ENCODE data around the gene FOXL2NB. TPM values are rescaled to one million over a fixed set of nuclear protein-coding genes. Genes with fewer than 3 reads are reported as not detected.

Gene FOXL2NB
- total RNA-seq, 1 donor from 2014 or later = not detected

GRCh38 chr3:138928727-138929372 lies 18.2 kb upstream of the FOXL2NB start:
- no peak for DNase-seq (ENCODE audit: low spot score)

GRCh38 chr3:138933068-138933668 lies 13.8 kb upstream of the FOXL2NB start:
- no peak for DNase-seq (ENCODE audit: low spot score)

- DNase-seq (ENCODE audit: low spot score) = no peak
These were observed 12.9 kb upstream of the FOXL2NB start for GRCh38 chr3:138933981-138934691.

DNA sequence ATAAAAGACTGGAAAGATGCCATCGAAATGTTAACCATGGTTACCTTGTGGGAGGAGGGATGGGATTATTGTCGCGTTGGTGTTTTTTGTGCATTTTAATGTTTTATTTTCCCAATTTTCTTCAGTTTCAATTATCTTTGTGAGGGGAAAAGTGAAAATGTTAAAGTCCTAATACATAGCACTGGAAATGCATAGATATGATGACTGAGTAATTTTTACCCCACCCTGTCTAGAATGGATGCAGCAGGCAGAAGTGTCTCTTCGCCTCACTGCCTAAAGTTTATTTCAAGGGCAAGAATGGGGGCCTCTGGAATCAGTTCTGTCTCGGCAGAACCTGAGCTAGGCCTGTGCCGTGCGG lies 11.5 kb upstream of the FOXL2NB start:
- DNase-seq (ENCODE audit: low spot score) = no peak

- DNase-seq (ENCODE audit: low spot score) = peak; percentile 68
These were observed 10.9 kb upstream of the FOXL2NB start for GRCh38 chr3:138935863-138936740.

DNA sequence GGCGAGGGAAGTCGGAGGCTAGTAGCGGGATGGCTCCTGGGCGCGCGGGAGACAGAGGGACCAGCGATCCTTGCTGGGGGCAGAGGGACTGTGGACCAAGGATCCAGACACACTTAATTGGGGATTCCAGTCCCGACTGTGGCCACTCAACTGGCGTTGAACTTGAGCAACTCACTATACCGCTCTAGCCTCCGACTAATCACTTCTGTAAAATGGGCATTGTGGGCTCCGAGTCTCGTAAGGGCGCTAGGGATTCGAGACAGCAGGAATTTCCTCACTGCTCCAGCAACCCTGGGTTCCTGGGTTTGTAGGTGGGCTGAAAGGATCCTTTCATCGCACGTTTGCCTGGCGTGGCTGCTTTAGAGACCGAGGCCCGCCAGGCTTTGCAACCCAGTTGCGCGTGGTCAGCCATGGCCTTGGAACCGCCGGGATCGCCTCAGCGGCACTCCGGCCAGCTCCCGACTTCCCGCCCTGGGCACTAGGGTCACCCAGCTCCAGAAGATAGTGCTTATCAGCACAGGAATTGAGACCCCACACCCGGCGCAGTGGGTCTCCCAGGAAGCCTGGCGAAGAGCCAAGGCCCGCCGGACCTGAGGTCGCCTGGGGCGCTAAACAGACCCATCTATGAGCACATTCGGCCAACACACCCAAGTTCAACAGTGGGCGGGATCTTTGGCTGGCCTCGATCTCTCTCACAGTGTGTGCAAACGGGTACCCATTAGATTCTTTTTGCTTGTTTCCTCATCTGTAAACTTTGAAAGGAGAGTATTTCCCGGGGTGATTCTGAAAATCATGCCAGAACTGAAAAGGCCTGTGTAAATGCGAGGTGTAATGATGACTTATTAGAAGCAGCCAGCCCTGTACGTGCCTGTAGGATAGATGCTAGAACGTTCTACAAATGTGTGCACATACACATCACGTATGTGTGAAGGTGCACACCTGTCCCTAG lies 10.0 kb upstream of the FOXL2NB start:
- DNase-seq (ENCODE audit: low spot score) = no peak

DNA sequence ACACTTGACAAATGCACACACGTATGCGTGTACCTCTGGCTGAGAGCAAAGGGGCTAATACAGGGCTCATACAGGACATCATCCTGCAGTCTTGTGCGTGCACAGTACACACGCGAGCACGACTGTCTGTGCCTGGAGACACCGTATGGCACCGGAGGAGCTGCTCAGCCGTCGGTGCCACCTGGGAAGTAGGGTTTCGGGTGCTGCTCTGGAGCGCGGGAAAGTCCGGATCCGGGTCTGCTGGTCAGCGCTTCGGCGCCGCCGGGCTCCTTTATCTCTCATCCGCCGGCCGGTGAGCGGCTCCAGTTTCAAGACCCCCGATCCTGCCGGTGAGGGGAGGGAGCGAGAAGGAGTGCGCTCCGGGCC lies 9.3 kb upstream of the FOXL2NB start:
- DNase-seq (ENCODE audit: low spot score) = no peak

- no peak for DNase-seq (ENCODE audit: low spot score)
These were observed 8.8 kb upstream of the FOXL2NB start for GRCh38 chr3:138938056-138938876.

DNA sequence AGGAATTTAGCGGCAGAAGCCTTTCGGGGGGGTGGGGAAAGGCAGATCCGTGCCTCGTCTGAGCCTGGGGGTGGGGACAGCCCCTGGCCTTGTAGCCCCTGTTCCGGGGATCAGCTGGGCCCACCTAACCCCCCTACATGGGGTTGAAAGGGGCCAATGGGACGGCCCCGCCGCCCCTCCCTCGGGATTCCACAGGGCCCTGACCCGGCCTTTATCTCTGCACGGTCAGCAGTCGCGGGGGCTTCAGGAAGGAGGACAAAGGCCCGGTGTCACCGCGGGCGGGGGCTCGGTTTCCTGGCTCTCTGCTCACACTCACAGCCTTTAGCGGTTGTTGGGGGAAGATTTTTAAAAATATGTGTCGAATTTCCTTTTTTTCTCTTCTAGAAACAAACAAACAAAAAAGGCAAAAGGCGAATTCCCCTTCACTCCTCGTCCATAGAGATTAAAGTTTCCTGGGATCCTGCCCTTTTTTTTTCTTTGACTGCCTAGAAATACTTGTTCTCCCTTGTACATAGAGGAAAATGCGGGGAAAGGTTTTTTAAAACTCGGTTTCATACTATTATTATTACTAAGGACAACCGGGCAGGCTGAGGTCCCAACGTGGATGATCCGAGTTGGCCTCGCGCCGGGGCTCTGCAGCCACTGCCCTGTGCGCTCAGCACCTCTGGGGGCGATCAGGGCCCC lies 8.0 kb upstream of the FOXL2NB start:
- DNase-seq (ENCODE audit: low spot score) = no peak

DNA sequence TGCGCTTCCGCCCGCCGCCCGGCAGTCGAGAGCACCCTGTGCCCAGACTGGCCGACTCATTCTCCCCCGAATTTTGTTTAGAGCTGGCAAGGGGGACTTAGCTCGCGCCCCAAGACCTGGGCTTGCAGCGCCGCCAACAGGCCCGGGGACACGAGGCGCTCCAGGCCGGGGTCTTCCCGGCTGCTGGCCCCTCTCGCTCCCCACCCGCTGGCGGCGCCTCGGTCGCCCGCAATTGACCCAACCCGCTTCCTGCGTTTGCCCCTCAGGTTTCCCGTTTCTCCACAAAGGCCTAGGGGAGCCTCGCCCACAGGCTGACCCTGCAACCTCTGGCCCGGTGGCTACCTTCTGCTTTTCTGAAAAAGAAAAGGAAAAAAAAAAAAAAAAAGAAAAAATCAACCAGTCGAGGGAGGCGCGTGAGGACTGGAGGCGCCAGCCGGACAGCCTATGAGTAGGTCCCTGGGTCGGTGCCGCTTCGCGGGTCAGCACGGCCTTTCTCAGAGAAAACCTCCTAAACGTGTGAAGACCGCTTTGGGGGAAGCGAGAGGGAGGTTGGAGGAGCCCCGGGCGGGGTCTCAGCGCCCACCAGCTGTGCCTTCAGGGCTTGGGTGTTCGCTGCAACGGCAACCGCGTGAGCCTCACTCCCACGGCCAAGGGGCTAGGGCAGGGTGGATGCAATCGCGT lies 7.3 kb upstream of the FOXL2NB start:
- no peak for DNase-seq (ENCODE audit: low spot score)

DNA sequence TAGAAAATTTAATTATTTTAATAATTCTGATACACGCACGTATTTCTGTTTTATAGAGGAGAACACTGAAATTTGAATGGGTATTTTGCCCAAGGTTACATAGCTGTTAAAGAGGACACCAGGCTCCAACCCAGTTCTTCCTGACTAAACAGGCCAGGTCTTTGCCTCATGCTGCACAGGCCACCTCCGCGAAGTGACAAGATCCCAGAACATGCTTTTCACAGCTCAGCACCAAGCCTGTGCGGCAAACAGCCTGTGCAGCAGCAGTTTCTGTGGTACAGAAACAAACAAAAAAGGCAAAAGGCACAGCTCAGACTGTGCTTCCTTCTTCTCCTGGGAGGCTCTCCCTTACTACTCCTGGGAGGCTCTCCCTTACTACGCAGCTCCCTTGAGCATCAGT lies 6.6 kb upstream of the FOXL2NB start:
- DNase-seq (ENCODE audit: low spot score) = no peak

- DNase-seq (ENCODE audit: low spot score) = no peak
These were observed 5.6 kb upstream of the FOXL2NB start for GRCh38 chr3:138941259-138941885.

GRCh38 chr3:138942271-138942670 lies 4.7 kb upstream of the FOXL2NB start:
- DNase-seq (ENCODE audit: low spot score) = no peak

- DNase-seq (ENCODE audit: low spot score) = no peak
These were observed 4.0 kb upstream of the FOXL2NB start for GRCh38 chr3:138942861-138943623.

DNA sequence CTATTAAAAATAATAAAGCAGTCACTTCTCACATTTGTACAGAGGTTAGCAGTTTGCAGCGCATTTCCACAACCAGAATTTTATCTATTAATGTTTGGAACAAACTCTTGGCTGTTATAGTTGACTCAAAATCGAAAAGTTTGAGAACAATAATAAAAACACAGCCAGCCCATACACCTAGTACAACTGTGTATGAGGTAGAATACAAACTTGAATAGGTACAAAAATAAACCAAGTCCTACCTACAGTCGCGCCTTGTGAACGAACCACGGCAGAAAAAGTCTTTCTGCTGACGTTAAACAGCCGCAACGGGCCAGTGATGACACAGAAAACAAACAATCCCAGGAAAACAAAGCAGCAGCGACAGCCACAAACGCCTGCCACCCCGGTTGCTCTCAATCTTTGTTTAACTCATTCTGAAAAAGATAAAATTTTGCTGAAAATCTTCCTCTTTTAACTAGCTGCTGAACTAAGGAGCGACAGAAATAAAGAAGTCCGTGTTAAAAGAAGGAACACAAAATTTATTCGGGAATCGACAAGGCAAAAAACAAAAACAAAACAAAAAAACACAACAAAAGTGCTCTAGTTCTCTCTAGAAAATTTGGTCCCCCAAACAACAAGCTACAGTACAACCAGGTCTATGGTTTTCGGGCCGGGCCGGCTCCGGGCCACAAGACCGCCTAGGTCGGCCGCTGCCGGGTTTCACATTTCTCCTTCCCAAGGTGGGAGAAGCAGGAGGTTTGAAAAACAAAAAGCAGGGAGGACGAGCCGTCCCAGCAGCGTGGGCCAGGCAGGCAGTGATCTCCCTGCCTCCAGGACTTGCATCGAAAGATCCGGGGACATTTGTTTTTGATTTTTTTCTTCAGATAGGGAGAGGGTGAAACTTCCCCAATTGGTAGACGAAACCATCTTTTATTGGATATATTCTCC lies 3.0 kb upstream of the FOXL2NB start:
- DNase-seq (ENCODE audit: low spot score) = no peak

- DNase-seq (ENCODE audit: low spot score) = no peak
These were observed 2.4 kb upstream of the FOXL2NB start for GRCh38 chr3:138944654-138944928.
